IMR-90 (cell line): ENCODE results near the gene YWHAG.

Experiments
- NFE2L2 ChIP-seq: fragments of 150-350 bp; IDR thresholded peaks from 2 replicates; pipeline ENCODE4 v1.6.1; 2016; ENCODE audit warnings: low read depth, mild to moderate bottlenecking, low read length
- TF ChIP-seq, protein P1 (sequence below): fragments of 150-350 bp; IDR thresholded peaks from 2 replicates; pipeline ENCODE4 v1.6.1; 2016; ENCODE audit warnings: low read depth, mild to moderate bottlenecking, low read length, moderate library complexity, borderline replicate concordance

GRCh38 chr7:76364198-76364584, 5.4 kb upstream of the YWHAG start:
- TF ChIP-seq, protein P1, sequence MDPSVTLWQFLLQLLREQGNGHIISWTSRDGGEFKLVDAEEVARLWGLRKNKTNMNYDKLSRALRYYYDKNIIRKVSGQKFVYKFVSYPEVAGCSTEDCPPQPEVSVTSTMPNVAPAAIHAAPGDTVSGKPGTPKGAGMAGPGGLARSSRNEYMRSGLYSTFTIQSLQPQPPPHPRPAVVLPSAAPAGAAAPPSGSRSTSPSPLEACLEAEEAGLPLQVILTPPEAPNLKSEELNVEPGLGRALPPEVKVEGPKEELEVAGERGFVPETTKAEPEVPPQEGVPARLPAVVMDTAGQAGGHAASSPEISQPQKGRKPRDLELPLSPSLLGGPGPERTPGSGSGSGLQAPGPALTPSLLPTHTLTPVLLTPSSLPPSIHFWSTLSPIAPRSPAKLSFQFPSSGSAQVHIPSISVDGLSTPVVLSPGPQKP, result no peak
- TF ChIP-seq NFE2L2, result no peak
